ENCODE data around the gene ERF.

GRCh38 chr19:42275517-42275916 is 20.6 kb upstream of the ERF start:
- TF ChIP-seq EZH2 (IDR thresholded peaks at IDR 0.05; ENCODE audit: low read depth) (no peak), CTCF (conservative IDR thresholded peaks at IDR 0.05) (no peak)

Data from PC-9 (cell line).